BJ (cell line): ENCODE results near the gene ADAMTS10. TPM values are rescaled to one million over a fixed set of nuclear protein-coding genes. Genes with fewer than 3 reads are reported as not detected.
A peak's percentile ranks its signal among the peaks of the same experiment; 100 is the strongest.

Experiments used
- CTCF ChIA-PET: fragments of 350-600 bp; formaldehyde crosslinking; extraction: SDS; loops from one replicate; lab custom pipeline; 2021; ENCODE audit warnings: antibody characterized with exemption, inconsistent platforms; lab: Yijun Ruan, JAX
- POLR2A ChIA-PET: fragments of 300-600 bp; sonication (Branson Sonifier 250); formaldehyde crosslinking; extraction: SDS; loops from one replicate; lab custom pipeline; 2021; ENCODE audit warnings: antibody characterized with exemption; lab: Charles Lee
- DNase-seq: peaks from one replicate; pipeline ENCODE4 v3.0.0-alpha.2; 2011; ENCODE audit warnings: low read depth
- H3K27me3 ChIP-seq: 2 replicates; pipeline ENCODE4 v1.6.0; 2011; ENCODE audit warnings: low read length; ENCODE audit not compliant: control insufficient read depth, insufficient read depth
- H3K36me3 ChIP-seq: 2 replicates; pipeline ENCODE4 v1.5.1; 2011; ENCODE audit warnings: low read length; ENCODE audit not compliant: control insufficient read depth, insufficient read depth
- H3K4me3 ChIP-seq: 2 replicates; pipeline ENCODE4 v1.5.1; 2011; ENCODE audit warnings: low read depth, mild to moderate bottlenecking, control low read depth, low read length
- polyA plus RNA-seq: library from polyadenylated mRNA; depleted of rRNA; stranded (reverse); fragments of >200 nt; gene quantifications from 2 replicates; pipeline ENCODE4 v1.2.3, GENCODE V29; 2011
- TF ChIP-seq, protein P1 (sequence below): IDR thresholded peaks from 2 replicates; pipeline ENCODE4 v1.5.1; 2011; ENCODE audit warnings: low read depth, mild to moderate bottlenecking, control low read depth, inconsistent platforms, low read length, moderate library complexity; ENCODE audit not compliant: insufficient read depth

The ADAMTS10 gene
- polyA plus RNA-seq, 1 experiment, result 10.4 TPM

DNA sequence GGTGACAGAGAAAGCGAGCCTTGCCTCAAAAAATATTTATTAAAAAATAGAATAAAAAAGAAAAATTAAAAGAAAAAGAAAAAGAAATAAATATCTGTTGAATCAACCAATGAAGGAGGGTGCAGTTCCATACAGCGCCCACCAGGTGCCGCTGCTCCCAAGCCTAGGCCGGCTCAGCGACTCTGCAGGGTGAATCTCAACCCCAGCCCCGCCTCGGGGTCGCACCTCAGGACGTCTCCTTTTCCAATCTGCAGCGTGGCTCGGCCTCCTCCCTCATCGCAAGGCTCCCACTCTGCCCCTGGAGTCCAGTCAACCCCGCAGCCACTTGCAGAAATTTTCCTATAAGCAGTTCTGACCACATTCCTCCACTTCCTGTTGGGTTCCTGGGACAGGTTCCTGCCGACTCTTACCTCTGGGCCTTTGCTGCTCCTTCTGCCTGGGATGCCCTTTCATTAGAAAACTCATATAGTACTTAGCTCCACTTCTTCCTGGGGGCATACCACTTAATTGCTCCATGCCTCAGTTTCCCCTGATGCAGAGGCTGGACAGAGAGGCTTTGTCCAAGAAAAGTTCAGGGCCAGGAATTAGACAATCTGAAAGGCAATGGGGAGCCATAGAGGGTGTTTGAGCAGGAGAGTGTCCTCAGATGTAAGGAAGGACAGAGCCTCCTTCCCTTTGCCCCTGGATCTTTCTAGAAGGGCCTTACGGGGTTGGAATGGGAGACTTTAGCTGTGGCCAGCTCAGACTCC, 44.2 kb upstream of the ADAMTS10 start:
- no peak for DNase-seq
- POLR2A ChIA-PET, result no interaction called here
- Histone ChIP-seq H3K27me3 (no peaks in the 10 kb centered on the region), H3K4me3 (0 out of 2 replicates have a peak overlapping the region, but pooled peaks have one; percentile 11), H3K36me3 (no peaks in the 10 kb centered on the region)
- TF ChIP-seq, protein P1, sequence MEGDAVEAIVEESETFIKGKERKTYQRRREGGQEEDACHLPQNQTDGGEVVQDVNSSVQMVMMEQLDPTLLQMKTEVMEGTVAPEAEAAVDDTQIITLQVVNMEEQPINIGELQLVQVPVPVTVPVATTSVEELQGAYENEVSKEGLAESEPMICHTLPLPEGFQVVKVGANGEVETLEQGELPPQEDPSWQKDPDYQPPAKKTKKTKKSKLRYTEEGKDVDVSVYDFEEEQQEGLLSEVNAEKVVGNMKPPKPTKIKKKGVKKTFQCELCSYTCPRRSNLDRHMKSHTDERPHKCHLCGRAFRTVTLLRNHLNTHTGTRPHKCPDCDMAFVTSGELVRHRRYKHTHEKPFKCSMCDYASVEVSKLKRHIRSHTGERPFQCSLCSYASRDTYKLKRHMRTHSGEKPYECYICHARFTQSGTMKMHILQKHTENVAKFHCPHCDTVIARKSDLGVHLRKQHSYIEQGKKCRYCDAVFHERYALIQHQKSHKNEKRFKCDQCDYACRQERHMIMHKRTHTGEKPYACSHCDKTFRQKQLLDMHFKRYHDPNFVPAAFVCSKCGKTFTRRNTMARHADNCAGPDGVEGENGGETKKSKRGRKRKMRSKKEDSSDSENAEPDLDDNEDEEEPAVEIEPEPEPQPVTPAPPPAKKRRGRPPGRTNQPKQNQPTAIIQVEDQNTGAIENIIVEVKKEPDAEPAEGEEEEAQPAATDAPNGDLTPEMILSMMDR, result peak; percentile 95
- CTCF ChIA-PET, result interaction anchor here (0.7 to 2.7 kb wide), 12 partner anchors 9 to 426 kb away, joined by 3 to 11 read pairs (median 5); no protein-coding TSS in a partner anchor

DNA sequence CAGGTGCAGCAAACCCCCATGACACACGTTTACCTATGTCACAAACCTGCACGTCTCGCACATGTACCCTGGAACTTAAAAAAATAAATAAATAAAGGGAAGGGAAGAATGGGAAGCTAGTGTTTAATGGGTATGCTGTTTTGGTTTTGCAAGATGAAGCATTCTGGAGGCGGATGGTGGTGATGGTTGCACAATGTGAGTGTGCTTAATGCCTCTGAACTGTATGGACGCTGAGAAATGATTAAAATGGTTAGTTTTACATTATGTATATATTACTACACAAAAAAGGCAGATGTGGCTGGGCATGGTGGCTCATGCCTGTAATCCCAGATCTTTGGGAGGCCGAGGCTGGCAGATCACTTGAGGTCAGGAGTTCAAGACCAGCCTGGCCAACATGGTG, 37.7 kb upstream of the ADAMTS10 start:
- H3K27me3 ChIP-seq, result no peaks in the 10 kb centered on the region
- ChIA-PET POLR2A (no interaction called here), CTCF (no interaction called here)
- TF ChIP-seq, protein P1, result no peak
- H3K36me3 ChIP-seq, result no peaks in the 10 kb centered on the region
- H3K4me3 ChIP-seq, result no peak overlapping the region
- DNase-seq, result no peak

DNA sequence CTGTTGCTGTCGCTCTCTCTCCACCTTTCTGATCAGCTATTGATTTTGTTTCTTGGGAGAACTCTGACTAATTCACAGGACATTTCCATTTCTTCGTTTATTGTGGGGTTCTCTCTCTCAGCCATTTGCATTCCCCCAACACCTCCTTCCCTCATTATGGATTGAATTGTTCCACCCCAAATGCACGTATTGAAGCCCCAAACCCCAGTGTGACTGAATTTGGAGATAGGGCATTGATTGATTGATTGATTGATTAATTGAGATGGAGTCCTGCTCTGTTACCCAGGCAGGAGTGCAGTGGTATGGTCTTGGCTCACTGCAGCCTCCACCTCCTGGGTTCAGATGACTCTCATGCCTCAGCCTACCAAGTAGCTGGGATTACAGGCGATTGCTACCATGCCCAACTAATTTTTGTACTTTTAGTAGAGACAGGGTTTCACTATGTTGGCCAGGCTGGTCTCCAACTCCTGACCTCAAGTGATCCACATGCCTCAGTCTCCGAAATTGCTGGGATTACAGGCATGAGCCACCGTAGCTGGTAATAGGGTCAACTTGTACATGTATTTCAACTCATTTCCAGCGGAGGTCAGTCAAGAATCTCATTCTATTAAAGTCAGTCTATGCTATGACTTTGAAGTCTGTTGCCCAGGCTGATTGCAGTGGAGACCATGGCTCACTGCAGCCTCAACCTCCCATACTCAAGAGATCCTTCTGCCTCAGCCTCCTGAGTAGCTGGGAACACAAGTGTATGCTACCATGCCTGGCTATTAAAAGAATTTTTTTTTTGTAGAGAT, 33.5 kb upstream of the ADAMTS10 start:
- no peak for DNase-seq
- CTCF ChIA-PET, result interaction anchor here (0.7 to 6.4 kb wide), 3 partner anchors 10 to 64 kb away, joined by 4 to 55 read pairs (median 26); partner anchors contain the start of gene MYO1F
- Histone ChIP-seq H3K27me3 (no peaks in the 10 kb centered on the region), H3K4me3 (no peak overlapping the region), H3K36me3 (no peaks in the 10 kb centered on the region)
- POLR2A ChIA-PET, result no interaction called here
- TF ChIP-seq, protein P1, result no peak

- CTCF ChIA-PET, result interaction anchor here (1.6 to 6.4 kb wide), 5 partner anchors 11 to 63 kb away, joined by 6 to 55 read pairs (median 11); partner anchors contain the start of gene MYO1F
- POLR2A ChIA-PET, result no interaction called here
- H3K4me3 ChIP-seq, result no peak overlapping the region
- H3K27me3 ChIP-seq, result no peaks in the 10 kb centered on the region
- no peaks in the 10 kb centered on the region for H3K36me3 ChIP-seq
- TF ChIP-seq, protein P1, result no peak
- no peak for DNase-seq
Observed at GRCh38 chr19:8642561-8642960, 32.0 kb upstream of the ADAMTS10 start.
